Measurements from ENCODE around the gene ZNF621.

Gene ZNF621

DNA sequence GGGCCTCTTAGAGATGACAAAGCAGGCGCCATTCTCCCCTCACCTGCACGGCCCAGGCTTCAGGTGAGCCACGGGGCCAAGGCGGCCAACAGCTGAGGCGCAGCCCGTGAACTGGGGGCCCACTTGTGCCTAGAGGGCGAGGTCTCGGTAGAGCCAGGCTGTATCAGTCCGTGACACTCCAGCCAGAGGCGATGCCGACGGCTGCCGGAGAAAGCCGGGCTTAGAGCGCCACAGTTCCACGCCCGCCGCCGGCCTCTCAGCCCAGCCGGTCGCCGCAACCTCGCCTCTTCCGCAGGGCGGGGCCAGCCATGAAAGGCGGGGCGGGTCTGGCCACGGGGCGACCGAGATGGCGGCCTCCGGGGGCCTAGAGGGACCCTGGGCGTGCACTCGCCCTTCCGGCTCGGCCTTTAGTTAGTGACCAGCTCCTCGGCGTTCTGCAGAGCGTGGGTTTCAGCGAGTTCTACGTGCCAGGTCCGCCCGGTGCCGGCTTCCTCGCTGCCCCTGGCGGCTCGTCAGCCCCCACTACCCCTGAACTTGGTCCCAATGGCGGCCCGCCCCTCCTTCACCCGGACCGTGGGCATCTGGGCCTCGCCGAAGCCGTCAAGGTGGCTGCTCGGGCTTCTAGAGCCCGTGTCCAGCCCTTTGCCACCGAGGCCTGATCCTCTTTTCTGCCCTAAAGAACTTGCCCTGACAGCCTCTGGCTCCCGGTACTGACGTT, at the start of gene ZNF621:
TSS of gene ZNF621 (plus strand) at position 393 of the 718 bp plus-strand sequence. CDS start 881 bp downstream, outside the sequence.
- TF ChIP-seq, protein P1, sequence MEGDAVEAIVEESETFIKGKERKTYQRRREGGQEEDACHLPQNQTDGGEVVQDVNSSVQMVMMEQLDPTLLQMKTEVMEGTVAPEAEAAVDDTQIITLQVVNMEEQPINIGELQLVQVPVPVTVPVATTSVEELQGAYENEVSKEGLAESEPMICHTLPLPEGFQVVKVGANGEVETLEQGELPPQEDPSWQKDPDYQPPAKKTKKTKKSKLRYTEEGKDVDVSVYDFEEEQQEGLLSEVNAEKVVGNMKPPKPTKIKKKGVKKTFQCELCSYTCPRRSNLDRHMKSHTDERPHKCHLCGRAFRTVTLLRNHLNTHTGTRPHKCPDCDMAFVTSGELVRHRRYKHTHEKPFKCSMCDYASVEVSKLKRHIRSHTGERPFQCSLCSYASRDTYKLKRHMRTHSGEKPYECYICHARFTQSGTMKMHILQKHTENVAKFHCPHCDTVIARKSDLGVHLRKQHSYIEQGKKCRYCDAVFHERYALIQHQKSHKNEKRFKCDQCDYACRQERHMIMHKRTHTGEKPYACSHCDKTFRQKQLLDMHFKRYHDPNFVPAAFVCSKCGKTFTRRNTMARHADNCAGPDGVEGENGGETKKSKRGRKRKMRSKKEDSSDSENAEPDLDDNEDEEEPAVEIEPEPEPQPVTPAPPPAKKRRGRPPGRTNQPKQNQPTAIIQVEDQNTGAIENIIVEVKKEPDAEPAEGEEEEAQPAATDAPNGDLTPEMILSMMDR (IDR thresholded peaks at IDR 0.05; ENCODE audit: low read depth, low read length) = no peak

DNA sequence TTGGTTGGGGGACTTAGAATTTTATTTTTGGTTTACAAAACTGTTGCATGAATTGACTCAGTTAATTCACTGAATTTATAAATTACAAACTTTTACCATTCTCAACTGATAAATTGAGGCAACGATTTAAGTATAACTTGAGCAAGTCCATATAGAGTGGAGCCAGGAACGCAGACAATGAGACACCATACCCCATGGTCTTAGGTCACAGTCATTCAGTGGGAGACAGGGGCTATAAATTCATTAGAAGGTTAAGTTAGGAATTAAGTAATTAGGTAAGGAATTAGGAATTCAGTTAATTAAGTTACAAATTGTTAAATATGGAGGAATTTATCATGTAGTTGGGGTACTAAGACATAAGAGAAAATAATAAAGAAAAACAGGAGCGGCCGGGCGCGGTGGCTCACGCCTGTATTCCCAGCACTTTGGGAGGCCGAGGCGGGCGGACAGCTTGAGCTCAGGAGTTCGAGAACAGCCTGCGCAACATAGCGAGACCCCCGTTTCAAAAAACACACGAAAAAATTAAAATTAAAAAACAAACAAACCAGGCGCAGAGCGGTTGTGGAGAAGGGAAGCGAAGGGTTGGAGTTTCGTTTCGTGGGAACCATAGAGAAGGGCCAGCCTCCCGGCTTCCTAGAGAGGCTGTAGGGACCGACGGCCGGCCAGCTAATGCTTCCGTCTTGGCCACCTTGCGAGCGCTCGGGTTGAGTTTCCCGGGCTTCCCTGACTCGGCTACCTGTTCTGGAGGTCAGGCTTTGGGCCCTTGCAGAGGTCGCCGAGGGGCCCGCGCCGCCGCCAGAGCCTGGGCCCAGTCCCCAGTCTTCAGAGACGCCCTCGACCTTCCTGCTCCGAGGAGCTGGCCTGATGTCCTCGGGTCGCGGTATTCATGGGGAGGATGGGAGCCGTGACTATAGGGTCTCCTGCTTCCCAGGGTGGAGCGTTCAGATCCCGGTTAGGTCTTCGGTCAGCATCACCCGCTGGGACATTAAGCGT, 48.0 kb upstream of the ZNF621 start, which contains the start of gene ZNF619:
TSS of gene ZNF619 (plus strand) at position 645 of the 993 bp plus-strand sequence. CDS start 858 bp downstream, outside the sequence.
- TF ChIP-seq, protein P1 (IDR thresholded peaks at IDR 0.05; ENCODE audit: low read depth, low read length) = no peak
- peak within 1 kb of the TSS; percentile 69 for H3K4me3 ChIP-seq (ENCODE audit: low read depth, low read length)

More for the DNA sequence above, at the start of gene ZNF621:
- peak within 1 kb of the TSS; percentile 71 for H3K4me3 ChIP-seq (ENCODE audit: low read depth, low read length)

DNA sequence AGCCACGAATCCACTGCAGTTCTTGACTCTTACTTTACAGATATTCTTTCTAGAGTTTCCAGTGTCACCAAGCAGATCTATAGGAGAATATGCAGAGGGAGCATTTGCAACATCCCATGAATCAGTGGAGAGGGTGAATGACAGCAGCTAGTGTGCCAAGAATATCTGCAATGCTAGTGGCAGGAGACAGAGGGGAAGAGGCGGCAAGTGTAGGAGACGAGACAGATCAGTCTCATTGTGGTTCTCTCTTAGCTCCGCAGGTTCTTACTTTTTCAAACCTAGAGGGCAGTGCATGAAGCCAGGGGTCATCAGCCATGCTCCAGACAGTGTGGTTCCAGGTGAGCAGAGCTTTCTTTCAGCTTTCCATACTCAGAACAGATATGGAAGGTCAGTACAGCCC, 47.1 kb upstream of the ZNF621 start:
- TF ChIP-seq, protein P1 (IDR thresholded peaks at IDR 0.05; ENCODE audit: low read depth, low read length) = no peak
- H3K4me3 ChIP-seq (ENCODE audit: low read depth, low read length) = peak overlapping the region; percentile 69

DNA sequence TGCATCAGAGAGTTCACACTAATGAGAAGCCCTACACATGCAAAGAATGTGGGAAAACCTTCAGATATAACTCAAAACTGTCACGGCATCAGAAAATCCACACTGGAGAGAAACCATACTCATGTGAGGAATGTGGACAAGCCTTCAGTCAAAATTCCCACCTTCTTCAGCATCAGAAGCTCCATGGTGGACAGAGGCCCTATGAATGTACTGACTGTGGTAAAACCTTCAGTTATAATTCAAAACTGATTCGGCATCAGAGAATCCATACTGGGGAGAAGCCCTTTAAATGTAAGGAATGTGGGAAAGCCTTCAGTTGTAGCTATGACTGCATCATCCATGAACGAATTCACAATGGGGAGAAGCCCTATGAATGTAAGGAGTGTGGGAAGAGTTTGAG, 37.6 kb upstream of the ZNF621 start:
- TF ChIP-seq, protein P1 (IDR thresholded peaks at IDR 0.05; ENCODE audit: low read depth, low read length) = no peak
- H3K4me3 ChIP-seq (ENCODE audit: low read depth, low read length) = no peak overlapping the region

DNA sequence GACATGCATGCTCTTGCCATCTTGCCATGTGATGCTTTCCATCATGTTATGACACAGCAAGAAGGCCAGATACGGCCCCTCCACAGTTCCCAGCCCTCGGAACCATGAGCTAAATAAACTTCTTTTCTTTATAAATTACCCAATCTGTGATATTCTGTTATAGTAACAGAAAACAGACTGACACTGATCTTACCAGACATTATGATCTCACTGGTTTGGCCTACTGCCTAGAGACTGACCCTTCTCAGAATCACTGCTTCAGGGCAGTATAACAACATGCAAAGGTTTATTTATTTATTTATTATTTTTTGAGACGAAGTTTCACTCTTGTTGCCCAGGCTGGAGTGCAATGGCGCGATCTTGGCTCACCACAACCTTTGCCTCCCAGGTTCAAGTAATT, 33.8 kb upstream of the ZNF621 start:
- no peak overlapping the region for H3K4me3 ChIP-seq (ENCODE audit: low read depth, low read length)
- TF ChIP-seq, protein P1 (IDR thresholded peaks at IDR 0.05; ENCODE audit: low read depth, low read length) = no peak

DNA sequence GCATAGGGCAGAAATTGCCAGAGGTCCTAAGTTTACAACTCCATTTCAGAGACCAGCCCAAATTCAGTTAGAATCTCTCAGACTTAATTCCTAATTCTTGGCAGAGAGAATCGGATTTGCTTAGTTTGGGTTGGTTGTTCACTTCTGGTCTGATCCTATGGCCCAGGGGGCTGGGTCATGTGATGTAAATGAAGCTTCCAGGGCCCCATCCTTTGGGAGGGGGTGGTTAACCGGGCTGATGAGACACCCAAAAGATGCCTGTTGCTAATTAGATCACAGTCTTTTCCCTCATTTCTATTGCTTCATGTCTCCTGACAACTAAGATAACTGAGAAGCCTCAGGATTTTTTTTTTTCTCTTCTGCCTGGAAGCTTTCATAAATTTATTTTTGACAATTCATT, 30.1 kb upstream of the ZNF621 start:
- TF ChIP-seq, protein P1 (IDR thresholded peaks at IDR 0.05; ENCODE audit: low read depth, low read length) = no peak
- H3K4me3 ChIP-seq (ENCODE audit: low read depth, low read length) = no peak overlapping the region
